DND-41 (cell line): ENCODE results near the gene TBC1D9.

ENCODE experiments used
- CTCF ChIP-seq: IDR thresholded peaks from 2 replicates; pipeline ENCODE4 v1.5.1; 2012; ENCODE audit warnings: borderline replicate concordance, low read length, moderate library complexity, mild to moderate bottlenecking; ENCODE audit not compliant: poor library complexity, severe bottlenecking; ENCODE audit errors: extremely low read depth
- EZH2 ChIP-seq: IDR thresholded peaks from 3 replicates; pipeline ENCODE4 v1.6.1; 2012; ENCODE audit warnings: borderline replicate concordance, low read depth, mild to moderate bottlenecking, moderate library complexity, low read length, inconsistent platforms; ENCODE audit not compliant: severe bottlenecking

- TF ChIP-seq CTCF (no peak), EZH2 (no peak)
These were observed 75.0 kb downstream of the TBC1D9 start for GRCh38 chr4:140681201-140681600.
